ENCODE data around the gene CUL4A.

- TF ChIP-seq CTCF (tag by site-specific recombination; IDR thresholded peaks at IDR 0.05): no peak
- TF ChIP-seq ZSCAN18 (tag by site-specific recombination; IDR thresholded peaks at IDR 0.05): no peak
- no peak for TF ChIP-seq PATZ1 (tag by site-specific recombination; IDR thresholded peaks at IDR 0.05)
- no peak for TF ChIP-seq ZBTB8A (tag by site-specific recombination; IDR thresholded peaks at IDR 0.05)
- no peak for TF ChIP-seq ZNF785 (tag by site-specific recombination; IDR thresholded peaks at IDR 0.05)
- TF ChIP-seq ZNF23 (tag by site-specific recombination; IDR thresholded peaks at IDR 0.05; ENCODE audit: borderline replicate concordance): no peak
- TF ChIP-seq REST (tag by site-specific recombination; IDR thresholded peaks at IDR 0.05): no peak
- TF ChIP-seq ZBTB7A (tag by site-specific recombination; IDR thresholded peaks at IDR 0.05; ENCODE audit: low read depth): no peak
- no peak for TF ChIP-seq ZNF274 (IDR thresholded peaks at IDR 0.05; ENCODE audit: low read length)
- TF ChIP-seq ZNF274 (tag by site-specific recombination; IDR thresholded peaks at IDR 0.05; ENCODE audit: borderline replicate concordance): no peak
- TF ChIP-seq ZNF701 (tag by site-specific recombination; IDR thresholded peaks at IDR 0.05): no peak
- TF ChIP-seq ELK4 (IDR thresholded peaks at IDR 0.05; ENCODE audit: borderline replicate concordance, low read depth, low read length): no peak
- no peak for TF ChIP-seq PBX3 (CRISPR knock-in tag; IDR thresholded peaks at IDR 0.05)
- no peak for TF ChIP-seq EGR2 (tag by site-specific recombination; IDR thresholded peaks at IDR 0.05; ENCODE audit: low read depth)
These were observed 33.1 kb upstream of the CUL4A start for GRCh38 chr13:113176280-113176679.
